Upper lobe of right lung (tissue), 1 donor: ENCODE results near the gene DNMT3A. TPM values are rescaled to one million over a fixed set of nuclear protein-coding genes. Genes with fewer than 3 reads are reported as not detected.

Experiments used
- ATAC-seq: fragments of 200-7000 bp; cut with Tn5 transposase; one replicate; pipeline ENCODE4 v1.9.1; 2020; ENCODE audit warnings: mild to moderate bottlenecking, moderate library complexity
- DNase-seq: peaks from one replicate; pipeline ENCODE4 v3.0.0-alpha.2; 2020
- H3K27ac ChIP-seq: fragments of 200-600 bp; one replicate; pipeline ENCODE4 v1.8.0; 2022
- H3K27me3 ChIP-seq: fragments of 200-600 bp; one replicate; pipeline ENCODE4 v1.8.0; 2022; ENCODE audit warnings: mild to moderate bottlenecking
- H3K36me3 ChIP-seq: fragments of 200-600 bp; one replicate; pipeline ENCODE4 v1.8.0; 2022
- H3K4me1 ChIP-seq: fragments of 200-600 bp; one replicate; pipeline ENCODE4 v1.8.0; 2022
- H3K4me3 ChIP-seq: fragments of 200-600 bp; one replicate; pipeline ENCODE4 v1.8.0; 2022; ENCODE audit warnings: mild to moderate bottlenecking
- H3K9me3 ChIP-seq: fragments of 200-600 bp; one replicate; pipeline ENCODE4 v1.8.0; 2022
- CTCF ChIP-seq: fragments of 200-600 bp; IDR thresholded peaks from one replicate; pipeline ENCODE4 v1.8.0; 2022; ENCODE audit warnings: antibody characterized with exemption
- intact Hi-C: fragments of 100-400 bp; cut with DNase I; formaldehyde crosslinking; loops from one replicate; pipeline ENCODE4 v1.11.0; 2022
- total RNA-seq: library from RNA; stranded (reverse); fragmentation: NEBNext Ultra II Directional; extraction: Animal tissue kit (Norgen Biotek cat#: 25700); gene quantifications from one replicate; pipeline ENCODE4 v1.2.1, GENCODE V29; 2021
- donor health status: DM: no; HTN: yes; CAD: no; lungs with severe emphysema.

The DNMT3A gene
- total RNA-seq, 1 donor from 2014 or later = 31.3 TPM

GRCh38 chr2:25338401-25338800, 3.3 kb downstream of the DNMT3A start:
- H3K27me3 ChIP-seq = no peaks in the 10 kb centered on the region
- TF ChIP-seq CTCF = no peak
- no peak for DNase-seq
- intact Hi-C loops = no loop called here
- H3K36me3 ChIP-seq = no peaks in the 10 kb centered on the region
- no peak overlapping the region for H3K4me3 ChIP-seq
- H3K9me3 ChIP-seq = no peaks in the 10 kb centered on the region
- ATAC-seq = no peak
- H3K4me1 ChIP-seq = peaks cover 19% of the 10 kb centered on the region
- H3K27ac ChIP-seq = no peak overlapping the region

- H3K27ac ChIP-seq = no peak overlapping the region
- intact Hi-C loops = no loop called here
Measured at GRCh38 chr2:25337891-25338290, 3.8 kb downstream of the DNMT3A start.

GRCh38 chr2:25337276-25337675, 4.4 kb downstream of the DNMT3A start:
- ATAC-seq (no peak), DNase-seq (no peak)
- intact Hi-C loops = no loop called here
- Histone ChIP-seq H3K9me3 (no peaks in the 10 kb centered on the region), H3K27ac (no peak overlapping the region), H3K27me3 (no peaks in the 10 kb centered on the region), H3K36me3 (no peaks in the 10 kb centered on the region), H3K4me1 (peaks cover 15% of the 10 kb centered on the region), H3K4me3 (no peak overlapping the region)
- TF ChIP-seq CTCF = no peak

More at GRCh38 chr2:25337891-25338290, 3.8 kb downstream of the DNMT3A start:
- Histone ChIP-seq H3K36me3 (no peaks in the 10 kb centered on the region), H3K27me3 (no peaks in the 10 kb centered on the region), H3K4me3 (no peak overlapping the region), H3K9me3 (no peaks in the 10 kb centered on the region), H3K4me1 (peaks cover 19% of the 10 kb centered on the region)
- TF ChIP-seq CTCF = no peak
- DNase-seq = no peak
- ATAC-seq = no peak

- Histone ChIP-seq H3K4me3 (no peak overlapping the region), H3K36me3 (no peaks in the 10 kb centered on the region), H3K9me3 (no peaks in the 10 kb centered on the region), H3K27ac (no peak overlapping the region), H3K27me3 (no peaks in the 10 kb centered on the region), H3K4me1 (peaks cover 15% of the 10 kb centered on the region)
- no peak for ATAC-seq
- no peak for TF ChIP-seq CTCF
- intact Hi-C loops = no loop called here
- no peak for DNase-seq
Measured at GRCh38 chr2:25336383-25336841, 5.3 kb downstream of the DNMT3A start.

- peaks cover 15% of the 10 kb centered on the region for H3K4me1 ChIP-seq
Measured at GRCh38 chr2:25335971-25336370, 5.8 kb downstream of the DNMT3A start.

More at GRCh38 chr2:25335971-25336370, 5.8 kb downstream of the DNMT3A start:
- ATAC-seq (no peak), DNase-seq (no peak)
- no peak for TF ChIP-seq CTCF
- Histone ChIP-seq H3K9me3 (no peaks in the 10 kb centered on the region), H3K4me3 (no peak overlapping the region), H3K36me3 (no peaks in the 10 kb centered on the region), H3K27ac (no peak overlapping the region), H3K27me3 (no peaks in the 10 kb centered on the region)
- intact Hi-C loops = no loop called here
